ENCODE measurements around the gene AMZ2.
"Not testable (repeated sequence)": the region's sequence is repeated elsewhere in the genome, so short reads cannot be mapped to it uniquely, and the experiment has no call there.

- not testable (repeated sequence) for TF ChIP-seq EZH2 (IDR thresholded peaks at IDR 0.05; ENCODE audit: borderline replicate concordance, low read length); CTCF (conservative IDR thresholded peaks at IDR 0.05 in 1 of 2, IDR thresholded peaks at IDR 0.05 in 1 of 2; ENCODE audit: extremely low read depth in 1 of 2, insufficient read depth in 1 of 2, low read depth in 1 of 2, low read length in 2 of 2)
These were observed 12.5 kb upstream of the AMZ2 start for GRCh38 chr17:68235336-68235791.

Measured in mammary epithelial cell (primary cell).